GM19463 (cell line): Measurements from ENCODE around the gene ANKRD13D.

ENCODE experiments used
- ATAC-seq: cut with Tn5 transposase; IDR thresholded peaks from one replicate; pipeline ENCODE4 v1.9.1; 2021; ENCODE audit warnings: mild to moderate bottlenecking, moderate library complexity; ENCODE audit not compliant: unreplicated experiment

The ANKRD13D gene

DNA sequence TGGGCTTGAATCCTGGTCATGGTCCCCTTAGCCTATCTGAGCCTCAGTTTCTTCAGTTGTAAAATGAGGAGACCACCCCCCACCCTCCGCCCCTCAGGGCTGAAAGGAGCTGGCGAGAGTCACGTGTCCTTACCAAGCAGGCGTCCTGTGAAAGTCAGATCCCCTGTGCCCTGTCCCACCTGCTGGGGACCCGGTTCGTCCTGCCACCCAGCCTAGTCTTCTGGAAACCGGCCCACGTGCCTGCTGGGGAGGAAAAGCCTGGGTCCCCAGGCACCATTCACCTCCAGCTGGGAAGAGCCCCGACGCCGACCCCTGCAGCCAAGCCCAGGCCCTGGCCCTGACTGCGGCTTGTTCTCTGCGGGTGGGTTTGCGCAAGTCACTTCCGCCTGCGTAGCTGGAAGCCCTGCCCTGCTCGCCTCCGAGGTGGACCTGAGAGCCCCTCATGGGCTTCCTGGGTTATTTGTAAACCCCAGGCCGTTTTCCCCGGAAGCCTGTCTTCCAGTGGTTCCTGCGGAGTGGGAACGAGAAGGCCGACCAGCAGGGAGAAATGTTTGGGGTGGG, 13.5 kb downstream of the ANKRD13D start:
- ATAC-seq = no peak

DNA sequence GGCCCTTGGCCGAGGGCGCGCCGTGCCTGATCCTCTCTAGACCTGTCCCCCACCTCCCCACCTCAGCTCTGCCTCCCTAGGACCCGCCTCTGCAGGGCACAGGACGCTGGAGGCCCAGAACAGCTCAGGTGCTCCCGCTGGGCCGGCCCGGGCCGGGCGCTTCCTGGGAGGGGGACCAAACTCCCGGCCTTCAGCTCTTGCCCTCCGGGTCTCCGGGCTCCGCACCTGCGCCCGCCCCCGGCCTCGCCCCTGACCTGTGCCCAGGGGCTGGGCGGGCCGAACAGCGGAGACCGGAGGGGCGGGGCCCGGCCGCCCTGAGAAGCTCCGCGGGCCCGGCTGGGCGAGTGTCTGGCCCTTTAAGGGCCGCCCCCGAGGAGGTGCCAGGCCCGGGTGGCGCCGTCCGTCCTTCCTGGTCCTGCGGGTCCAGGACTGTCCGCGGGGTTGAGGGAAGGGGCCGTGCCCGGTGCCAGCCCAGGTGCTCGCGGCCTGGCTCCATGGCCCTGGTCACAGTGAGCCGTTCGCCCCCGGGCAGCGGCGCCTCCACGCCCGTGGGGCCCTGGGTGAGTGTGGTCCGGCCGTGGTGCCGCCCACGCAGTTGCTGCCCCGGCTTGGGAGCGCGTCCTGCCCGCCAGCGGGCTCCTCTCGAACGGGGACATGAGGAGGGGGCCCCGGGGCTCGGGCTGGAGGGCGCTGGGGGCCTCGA, 14.2 kb downstream of the ANKRD13D start, which contains the start of gene SSH3:
Gene SSH3, plus strand, starts transcription at position 399 of the 703 bp plus-strand sequence. Its CDS starts 96 bp downstream, at position 495.
- no peak for ATAC-seq

DNA sequence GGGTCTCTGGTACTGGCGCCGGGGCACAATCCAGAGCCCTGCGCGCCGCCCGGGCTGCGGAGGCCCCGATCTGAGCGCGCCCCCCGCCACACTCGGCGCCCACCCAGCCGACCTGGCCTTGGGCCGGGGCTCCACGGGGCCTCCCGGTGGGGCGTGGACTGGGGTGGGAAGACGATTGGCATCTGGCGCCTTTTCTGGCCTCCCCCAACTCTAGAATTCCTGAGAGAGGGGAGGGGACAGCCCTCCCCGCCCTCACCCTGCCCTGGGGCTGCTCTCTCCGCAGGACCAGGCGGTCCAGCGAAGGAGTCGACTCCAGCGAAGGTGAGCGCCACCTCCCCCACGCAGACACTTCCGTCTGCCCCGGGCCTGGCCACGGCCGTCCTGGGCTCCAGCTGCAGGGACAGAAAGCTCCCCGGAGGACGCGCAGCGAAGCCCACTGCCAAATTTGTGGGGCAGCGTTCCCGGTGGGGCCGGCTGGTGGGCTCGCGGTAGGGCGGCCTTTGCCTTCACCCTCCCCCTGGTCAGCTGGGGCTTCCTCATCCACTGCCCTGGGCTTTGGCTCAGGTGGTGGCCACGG, 14.8 kb downstream of the ANKRD13D start:
- no peak for ATAC-seq

DNA sequence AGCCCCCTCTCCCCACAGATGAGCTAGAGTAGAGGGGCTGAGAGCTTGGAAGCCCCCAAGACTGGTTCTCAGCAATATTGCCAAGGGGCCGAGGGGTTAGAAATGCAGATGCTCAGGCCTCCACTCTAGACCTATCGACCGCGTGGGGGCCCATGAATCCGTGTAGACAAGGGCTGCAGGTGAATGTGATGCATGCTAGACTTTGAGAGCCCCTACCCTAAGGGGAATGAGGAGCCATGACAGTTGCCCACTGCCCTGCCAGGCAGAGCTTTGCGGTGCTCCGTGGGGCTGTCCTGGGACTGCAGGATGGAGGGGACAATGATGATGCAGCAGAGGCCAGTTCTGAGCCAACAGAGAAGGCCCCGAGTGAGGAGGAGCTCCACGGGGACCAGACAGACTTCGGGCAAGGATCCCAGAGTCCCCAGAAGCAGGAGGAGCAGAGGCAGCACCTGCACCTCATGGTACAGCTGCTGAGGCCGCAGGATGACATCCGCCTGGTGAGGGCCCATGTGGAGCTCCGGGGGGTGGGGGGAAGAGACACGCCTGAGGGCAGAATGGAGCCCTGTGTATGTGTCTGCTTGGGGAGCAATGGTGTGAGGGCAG, 15.5 kb downstream of the ANKRD13D start:
- ATAC-seq = no peak

DNA sequence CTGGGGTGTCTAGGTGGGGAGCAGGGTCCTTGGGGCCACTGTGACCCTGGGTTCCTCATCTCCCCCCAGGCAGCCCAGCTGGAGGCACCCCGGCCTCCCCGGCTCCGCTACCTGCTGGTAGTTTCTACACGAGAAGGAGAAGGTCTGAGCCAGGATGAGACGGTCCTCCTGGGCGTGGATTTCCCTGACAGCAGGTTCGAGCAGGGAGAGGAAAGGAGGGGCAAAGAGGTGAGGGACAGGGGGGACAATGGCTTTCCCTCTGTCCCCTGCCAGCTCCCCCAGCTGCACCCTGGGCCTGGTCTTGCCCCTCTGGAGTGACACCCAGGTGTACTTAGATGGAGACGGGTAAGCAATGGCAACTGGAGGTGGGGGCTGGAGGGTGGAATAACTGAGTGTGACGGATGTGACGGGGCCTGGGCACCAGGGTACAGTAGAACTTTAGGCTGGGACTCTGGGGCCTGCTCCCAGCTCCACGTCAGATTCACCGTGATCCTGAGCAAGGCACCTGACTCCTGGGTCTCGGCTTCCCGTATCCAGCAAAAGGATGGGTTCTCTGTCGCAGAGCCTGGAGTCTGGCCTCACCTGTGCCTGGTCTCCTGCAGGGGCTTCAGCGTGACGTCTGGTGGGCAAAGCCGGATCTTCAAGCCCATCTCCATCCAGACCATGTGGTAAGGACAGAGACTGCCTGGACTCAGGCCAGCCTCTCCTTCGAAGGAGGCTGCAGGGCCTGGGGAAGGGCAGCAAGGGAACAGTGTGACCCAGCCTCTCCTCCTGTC, 17.9 kb downstream of the ANKRD13D start:
- no peak for ATAC-seq

DNA sequence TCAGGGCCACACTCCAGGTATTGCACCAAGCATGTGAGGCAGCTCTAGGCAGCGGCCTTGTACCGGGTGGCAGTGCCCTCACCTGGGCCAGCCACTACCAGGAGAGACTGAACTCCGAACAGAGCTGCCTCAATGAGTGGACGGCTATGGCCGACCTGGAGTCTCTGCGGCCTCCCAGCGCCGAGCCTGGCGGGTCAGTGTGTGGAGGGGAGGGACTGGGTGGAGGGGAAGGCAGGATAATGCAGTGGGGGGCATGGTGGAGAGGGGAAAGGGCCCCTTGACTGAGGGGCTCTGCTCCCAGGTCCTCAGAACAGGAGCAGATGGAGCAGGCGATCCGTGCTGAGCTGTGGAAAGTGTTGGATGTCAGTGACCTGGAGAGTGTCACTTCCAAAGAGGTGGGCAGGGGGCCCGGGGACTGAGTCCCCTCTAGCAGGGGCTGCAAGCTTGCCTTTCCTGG, 18.5 kb downstream of the ANKRD13D start:
- ATAC-seq = no peak

DNA sequence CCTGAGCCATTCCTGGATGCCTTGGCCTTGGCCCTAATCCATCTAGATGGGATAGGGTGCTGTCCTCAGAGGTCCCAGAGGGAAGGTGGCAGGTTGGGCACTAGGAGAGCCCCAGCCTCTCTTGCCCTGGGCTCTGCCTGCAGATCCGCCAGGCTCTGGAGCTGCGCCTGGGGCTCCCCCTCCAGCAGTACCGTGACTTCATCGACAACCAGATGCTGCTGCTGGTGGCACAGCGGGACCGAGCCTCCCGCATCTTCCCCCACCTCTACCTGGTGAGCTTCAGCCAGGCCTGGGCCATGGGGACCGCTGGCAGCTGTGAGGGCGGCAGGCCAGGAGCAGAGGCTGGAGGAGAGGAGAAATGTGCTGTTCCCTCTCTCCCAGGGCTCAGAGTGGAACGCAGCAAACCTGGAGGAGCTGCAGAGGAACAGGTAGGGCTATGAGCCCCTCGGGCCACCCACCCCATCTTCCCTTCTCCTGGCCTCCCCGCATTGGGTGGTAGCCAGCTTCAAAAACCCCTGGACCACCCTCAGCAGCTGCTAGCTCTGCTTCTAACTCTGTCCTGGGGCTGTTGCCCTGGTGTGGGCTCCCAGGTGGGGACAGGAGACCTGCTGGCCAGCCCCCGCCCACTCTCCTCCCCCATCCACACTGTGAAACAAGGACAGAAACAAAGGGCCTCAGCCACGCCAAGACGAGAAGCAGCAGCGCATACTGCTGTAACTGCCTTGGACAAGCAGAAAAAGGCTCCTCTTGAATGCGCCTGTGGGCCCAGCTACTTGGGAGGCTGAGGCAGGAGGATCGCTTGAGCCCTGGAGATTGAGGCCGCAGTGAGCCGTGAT, 19.1 kb downstream of the ANKRD13D start:
- no peak for ATAC-seq

DNA sequence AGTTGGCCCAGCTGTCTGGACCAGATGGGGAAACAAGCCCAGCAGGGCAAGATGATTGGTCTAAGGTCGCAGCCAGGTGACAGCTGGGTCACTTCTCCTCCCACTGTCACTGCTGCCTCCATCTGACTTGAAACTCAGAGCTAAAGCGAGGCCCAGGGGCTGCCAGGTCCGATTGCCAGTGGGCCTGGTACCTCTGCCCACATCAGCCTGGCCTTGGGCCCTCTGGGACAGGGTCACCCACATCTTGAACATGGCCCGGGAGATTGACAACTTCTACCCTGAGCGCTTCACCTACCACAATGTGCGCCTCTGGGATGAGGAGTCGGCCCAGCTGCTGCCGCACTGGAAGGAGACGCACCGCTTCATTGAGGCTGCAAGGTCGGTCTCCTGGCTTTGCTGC, 20.1 kb downstream of the ANKRD13D start:
- ATAC-seq = no peak

DNA sequence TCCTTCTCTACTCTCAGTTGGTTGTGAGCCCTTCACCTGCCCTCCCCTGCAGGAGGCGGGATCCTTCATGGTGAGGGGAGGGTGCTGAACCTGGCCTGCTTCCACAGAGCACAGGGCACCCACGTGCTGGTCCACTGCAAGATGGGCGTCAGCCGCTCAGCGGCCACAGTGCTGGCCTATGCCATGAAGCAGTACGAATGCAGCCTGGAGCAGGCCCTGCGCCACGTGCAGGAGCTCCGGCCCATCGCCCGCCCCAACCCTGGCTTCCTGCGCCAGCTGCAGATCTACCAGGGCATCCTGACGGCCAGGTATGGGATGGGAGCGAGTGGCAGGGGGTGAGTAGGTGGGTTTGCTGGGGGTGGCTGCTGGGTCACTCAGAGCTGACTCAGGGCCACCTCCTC, 20.6 kb downstream of the ANKRD13D start:
- no peak for ATAC-seq

DNA sequence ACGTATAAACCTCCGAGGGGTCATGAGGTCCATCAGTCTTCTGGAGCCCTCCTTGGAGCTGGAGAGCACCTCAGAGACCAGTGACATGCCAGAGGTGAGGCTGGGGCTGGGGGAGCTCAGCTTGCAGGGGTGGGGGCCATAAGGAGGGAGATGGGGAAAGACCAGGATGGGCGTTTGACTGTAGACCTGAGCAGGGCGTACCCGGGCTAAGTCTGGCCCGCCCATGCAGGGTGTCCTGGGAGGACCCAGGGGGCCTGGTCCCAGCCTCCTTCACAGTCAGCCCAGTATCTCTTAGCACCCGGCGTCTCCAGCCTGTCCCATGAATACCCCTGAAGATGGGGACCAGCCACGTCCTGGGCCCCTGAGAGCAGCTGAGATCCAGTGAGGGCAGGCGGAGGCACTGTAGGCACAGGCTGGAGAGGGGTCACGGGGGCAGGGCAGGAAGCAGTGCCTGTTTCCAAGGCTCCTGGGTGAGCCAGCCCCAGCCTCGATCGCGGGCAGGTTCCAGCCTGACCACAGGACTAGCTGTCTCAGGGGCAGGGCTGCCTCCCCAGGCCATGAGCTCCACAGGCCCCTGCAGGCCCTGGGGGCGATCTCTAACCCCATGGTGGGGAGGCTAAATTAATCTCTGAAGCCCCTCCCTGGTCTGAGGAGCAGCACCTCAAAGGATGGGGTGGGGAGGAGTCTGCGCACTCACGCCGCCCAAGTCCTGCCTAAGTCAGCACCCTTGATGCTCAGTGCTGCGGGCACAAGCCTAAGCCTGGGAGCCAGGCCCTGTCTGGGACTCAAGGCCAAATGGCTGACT, 21.3 kb downstream of the ANKRD13D start:
- no peak for ATAC-seq

DNA sequence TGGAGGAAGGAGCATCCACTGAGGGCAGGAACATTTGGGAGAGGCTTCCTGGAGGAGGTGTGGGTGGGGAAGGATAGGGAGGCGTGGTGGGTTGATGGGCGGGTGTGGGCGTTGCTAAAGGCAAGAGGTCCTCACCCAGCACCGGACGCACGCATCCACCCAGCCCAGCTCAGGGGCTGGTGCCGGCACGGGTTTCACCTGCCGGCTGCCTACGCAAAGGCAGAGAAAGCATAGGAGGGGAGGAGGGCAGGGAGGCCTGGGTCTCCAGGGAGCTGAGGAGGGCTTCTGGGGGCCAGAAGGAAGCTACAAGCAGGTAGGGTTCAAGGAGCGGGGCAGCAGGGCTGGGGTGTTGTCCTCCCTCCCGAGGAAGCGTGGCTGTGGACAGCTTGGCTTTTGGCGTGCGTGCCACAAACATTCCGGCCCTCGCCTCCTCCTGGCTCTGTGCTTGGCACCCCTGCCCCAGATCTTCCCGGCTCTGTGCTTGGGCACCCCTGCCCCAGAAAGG, 22.0 kb downstream of the ANKRD13D start:
- no peak for ATAC-seq

DNA sequence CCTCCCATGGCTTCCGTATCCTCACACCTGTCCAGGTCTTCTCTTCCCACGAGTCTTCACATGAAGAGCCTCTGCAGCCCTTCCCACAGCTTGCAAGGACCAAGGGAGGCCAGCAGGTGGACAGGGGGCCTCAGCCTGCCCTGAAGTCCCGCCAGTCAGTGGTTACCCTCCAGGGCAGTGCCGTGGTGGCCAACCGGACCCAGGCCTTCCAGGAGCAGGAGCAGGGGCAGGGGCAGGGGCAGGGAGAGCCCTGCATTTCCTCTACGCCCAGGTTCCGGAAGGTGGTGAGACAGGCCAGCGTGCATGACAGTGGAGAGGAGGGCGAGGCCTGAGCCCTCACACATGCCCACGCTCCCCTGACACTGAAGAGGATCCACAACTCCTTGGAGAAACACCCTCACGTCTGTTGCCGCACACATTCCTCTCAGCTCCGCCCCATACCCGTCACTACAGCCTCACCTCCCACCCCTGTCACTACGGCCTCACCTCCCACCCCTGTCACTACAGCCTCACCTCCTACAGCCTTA, 22.5 kb downstream of the ANKRD13D start:
- ATAC-seq = no peak

DNA sequence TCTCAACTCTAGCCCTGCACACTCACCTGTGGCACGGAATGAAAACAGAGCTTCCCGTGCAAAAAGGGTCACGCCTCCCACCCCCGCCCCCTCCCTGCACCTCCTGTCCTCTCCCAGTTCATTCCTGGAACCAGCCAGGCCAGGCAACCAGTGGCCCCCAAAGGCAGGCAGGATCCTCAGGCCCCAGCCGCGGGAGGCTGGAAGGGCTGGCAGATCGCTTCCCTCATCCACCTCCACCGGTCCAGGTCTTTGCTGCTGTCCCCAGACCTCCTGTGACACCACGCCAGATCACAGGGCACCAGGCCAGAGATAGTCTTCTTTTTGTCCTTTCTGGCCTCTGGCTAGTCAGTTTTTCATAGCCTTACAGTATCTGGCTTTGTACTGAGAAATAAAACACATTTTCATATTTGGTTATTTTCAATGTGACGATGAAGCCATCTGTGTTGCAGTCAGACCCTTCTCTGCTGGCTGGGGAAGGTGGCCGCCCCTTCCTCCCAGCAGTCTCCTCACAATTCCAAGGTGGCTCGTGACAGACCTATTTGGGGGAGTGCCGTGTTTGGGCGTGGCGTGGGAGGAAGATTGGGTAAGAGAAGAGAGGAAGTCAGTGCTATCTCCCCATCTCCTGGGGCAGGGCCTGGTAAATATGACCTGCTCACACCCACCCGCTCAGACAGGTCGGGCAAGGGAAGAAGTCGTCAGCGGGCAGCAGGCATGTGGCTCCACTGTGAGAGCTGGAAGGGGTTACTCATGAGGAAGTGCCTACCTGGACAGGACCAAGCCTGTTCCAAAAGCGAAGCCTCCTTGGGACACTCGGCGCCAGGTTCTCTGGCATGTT, 23.3 kb downstream of the ANKRD13D start:
- ATAC-seq = no peak

DNA sequence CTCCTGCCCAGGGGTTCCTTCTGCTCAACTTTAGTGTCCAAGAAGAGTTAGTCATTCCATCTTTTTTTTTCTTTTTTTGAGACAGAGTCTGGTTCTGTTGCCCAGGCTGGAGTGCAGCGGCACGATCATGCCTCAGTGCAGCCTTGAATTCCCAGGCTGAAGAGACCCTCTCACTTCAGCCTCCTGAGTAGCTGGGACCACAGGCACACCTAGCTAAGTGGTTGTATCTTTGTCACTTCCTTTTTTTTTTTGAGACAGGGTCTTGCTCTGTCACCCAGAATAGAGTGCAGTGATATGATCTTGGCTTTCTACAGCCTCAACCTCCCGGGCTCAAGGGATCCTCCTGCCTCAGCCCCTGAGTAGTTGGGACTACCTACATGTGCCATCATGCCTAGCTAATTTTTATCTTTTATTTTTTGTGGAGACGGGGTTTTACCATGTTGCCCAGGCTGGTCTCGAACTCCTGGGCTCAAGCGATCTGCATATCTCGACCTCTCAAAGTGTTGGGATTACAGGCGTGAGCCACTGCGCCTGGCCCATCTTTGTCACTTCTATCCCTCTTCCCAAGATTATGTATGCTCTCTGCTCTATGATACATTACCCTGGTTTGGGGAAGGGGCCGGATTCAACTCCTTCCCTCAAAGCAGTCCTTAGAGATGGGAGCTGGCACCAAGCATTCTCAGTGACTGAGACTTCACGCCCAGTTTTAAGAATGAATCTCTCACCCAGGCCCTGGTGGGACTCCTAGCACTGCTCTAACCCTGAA, 24.2 kb downstream of the ANKRD13D start:
- no peak for ATAC-seq

DNA sequence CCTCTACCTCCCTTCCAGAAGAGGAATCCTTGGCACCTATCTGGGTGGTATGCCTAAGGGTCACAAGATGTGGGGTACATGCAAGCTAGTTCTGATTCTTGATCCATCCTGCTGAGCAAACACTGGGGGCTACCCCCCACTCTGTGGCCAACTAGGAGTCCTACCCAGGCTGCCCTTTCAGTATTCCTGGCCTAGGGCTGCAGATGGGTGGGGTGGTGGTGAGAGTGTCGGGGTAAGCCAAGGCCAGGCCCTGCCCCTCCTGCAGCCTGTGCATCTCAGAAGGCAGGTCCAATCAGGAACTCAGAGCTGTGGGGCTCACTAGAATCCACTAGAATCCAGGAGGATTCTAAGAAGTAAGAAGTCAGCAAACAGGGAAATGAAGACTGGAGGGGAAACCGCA, 25.1 kb downstream of the ANKRD13D start:
- ATAC-seq = no peak

DNA sequence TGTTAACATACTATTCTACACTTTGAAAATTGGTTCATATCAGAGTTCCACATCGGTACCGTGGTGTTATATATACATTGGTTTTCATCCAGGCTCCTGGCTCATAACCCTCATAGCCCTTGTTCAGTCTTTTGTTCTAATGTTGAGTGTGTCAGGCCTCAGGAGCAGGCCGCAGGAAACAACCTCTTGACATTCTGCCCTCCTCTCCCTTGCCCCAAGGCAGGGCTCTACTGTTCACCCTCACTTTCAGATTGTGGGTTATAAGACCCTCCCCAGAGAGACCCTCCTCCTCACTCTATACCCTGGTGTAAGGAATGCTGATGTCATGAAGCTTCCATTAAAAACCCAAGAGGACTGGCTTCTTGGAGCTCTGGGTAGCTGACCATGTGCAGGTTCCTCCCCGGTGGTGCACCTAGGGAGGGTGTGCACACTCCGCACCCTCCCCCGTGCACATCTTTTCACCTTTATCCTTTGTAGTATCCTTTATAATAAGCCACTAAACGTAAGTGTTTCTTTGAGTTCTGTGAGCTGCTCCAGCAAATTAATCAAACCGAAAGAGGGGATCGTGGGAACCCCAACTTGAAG, 26.3 kb downstream of the ANKRD13D start:
- no peak for ATAC-seq

DNA sequence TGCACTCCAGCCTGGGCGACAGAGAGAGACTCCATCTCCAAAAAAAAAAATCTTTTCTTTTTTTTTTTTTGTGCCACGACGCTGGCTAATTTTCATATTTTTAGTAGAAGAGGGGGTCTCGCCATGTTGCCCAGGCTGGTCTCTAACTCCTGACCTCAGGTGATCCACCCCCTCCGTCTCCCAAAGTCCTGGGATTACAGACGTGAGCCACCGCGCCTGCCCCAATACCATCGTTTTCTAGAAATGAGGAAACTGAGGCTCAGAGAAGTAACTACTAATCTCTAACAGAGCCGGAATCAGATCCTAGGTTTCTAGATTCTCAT, 27.7 kb downstream of the ANKRD13D start:
- ATAC-seq = no peak
